HepG2 (cell line): Measurements from ENCODE around the gene FGA. TPM values are rescaled to one million over a fixed set of nuclear protein-coding genes. Genes with fewer than 3 reads are reported as not detected.

Source experiments
- DNMT1 ChIP-seq: sonication (generic); formaldehyde crosslinking; IDR thresholded peaks from 2 replicates; pipeline ENCODE4 v1.5.1; 2020; ENCODE audit warnings: mild to moderate bottlenecking, missing genetic modification reagents
- IRF2 ChIP-seq: IDR thresholded peaks from 2 replicates; pipeline ENCODE4 v1.6.1; 2018; ENCODE audit warnings: missing genetic modification reagents, missing compliant biosample characterization
- KAT7 ChIP-seq: IDR thresholded peaks from 2 replicates; pipeline ENCODE4 v1.6.1; 2018; ENCODE audit warnings: borderline replicate concordance, missing compliant biosample characterization
- MIXL1 ChIP-seq: IDR thresholded peaks from 2 replicates; pipeline ENCODE4 v1.6.1; 2016
- MTF2 ChIP-seq: sonication (generic); formaldehyde crosslinking; IDR thresholded peaks from 2 replicates; pipeline ENCODE4 v1.5.0; 2020; ENCODE audit warnings: missing genetic modification reagents, borderline replicate concordance
- PRDM4 ChIP-seq: sonication (generic); formaldehyde crosslinking; IDR thresholded peaks from 2 replicates; pipeline ENCODE4 v1.9.0; 2021; ENCODE audit warnings: missing genetic modification reagents, borderline replicate concordance
- RBFOX2 ChIP-seq: fragments of 200-400 bp; formaldehyde crosslinking; IDR thresholded peaks from 2 replicates; pipeline ENCODE4 v1.6.1; 2017; ENCODE audit warnings: low read depth, mild to moderate bottlenecking, low read length
- REPIN1 ChIP-seq: sonication (generic); formaldehyde crosslinking; IDR thresholded peaks from 2 replicates; pipeline ENCODE4 v1.8.0; 2022; ENCODE audit warnings: missing genetic modification reagents, low read depth, mild to moderate bottlenecking, borderline replicate concordance
- RFX3 ChIP-seq: IDR thresholded peaks from 2 replicates; pipeline ENCODE4 v1.6.1; 2016; ENCODE audit warnings: missing biosample characterization, missing genetic modification reagents
- RFX5 ChIP-seq: IDR thresholded peaks from 2 replicates; pipeline ENCODE4 v1.6.1; 2011; ENCODE audit warnings: low read depth, low read length, improper control_type of control experiment
- SMARCC2 ChIP-seq: fragments of 450-650 bp; IDR thresholded peaks from 2 replicates; pipeline ENCODE4 v1.6.1; 2017; ENCODE audit warnings: antibody characterized with exemption, mild to moderate bottlenecking
- TBP ChIP-seq: sonication (generic); formaldehyde crosslinking; IDR thresholded peaks from 2 replicates; pipeline ENCODE4 v1.5.0; 2020; ENCODE audit warnings: missing genetic modification reagents
- ZBTB3 ChIP-seq: sonication (generic); formaldehyde crosslinking; IDR thresholded peaks from 2 replicates; pipeline ENCODE4 v1.4.0; 2020; ENCODE audit warnings: low read depth, mild to moderate bottlenecking, moderate library complexity, missing genetic modification reagents, borderline replicate concordance
- ZBTB4 ChIP-seq: sonication (generic); formaldehyde crosslinking; IDR thresholded peaks from 2 replicates; pipeline ENCODE4 v1.4.0; 2020; ENCODE audit warnings: missing genetic modification reagents, mild to moderate bottlenecking, borderline replicate concordance
- ZNF10 ChIP-seq: sonication (generic); formaldehyde crosslinking; IDR thresholded peaks from 2 replicates; pipeline ENCODE4 v1.4.0; 2020; ENCODE audit warnings: mild to moderate bottlenecking, low read depth, missing genetic modification reagents, borderline replicate concordance
- ZNF207 ChIP-seq: fragments of 450-650 bp; IDR thresholded peaks from 2 replicates; pipeline ENCODE4 v1.6.1; 2016; ENCODE audit warnings: antibody characterized with exemption, borderline replicate concordance
- ZNF256 ChIP-seq: sonication (generic); formaldehyde crosslinking; conservative IDR thresholded peaks from 2 replicates; pipeline ENCODE4 v1.4.0; 2020; ENCODE audit warnings: missing genetic modification reagents
- ZNF274 ChIP-seq: sonication (generic); formaldehyde crosslinking; IDR thresholded peaks from 2 replicates; pipeline ENCODE4 v1.5.1; 2020; ENCODE audit warnings: mild to moderate bottlenecking, missing genetic modification reagents
- ZNF292 ChIP-seq: sonication (generic); formaldehyde crosslinking; IDR thresholded peaks from 2 replicates; pipeline ENCODE4 v1.8.1; 2022; ENCODE audit warnings: mild to moderate bottlenecking, low read depth, missing genetic modification reagents, borderline replicate concordance
- ZNF296 ChIP-seq: sonication (generic); formaldehyde crosslinking; conservative IDR thresholded peaks from 2 replicates; pipeline ENCODE4 v1.5.0; 2020; ENCODE audit warnings: mild to moderate bottlenecking, missing genetic modification reagents
- ZNF34 ChIP-seq: sonication (generic); formaldehyde crosslinking; IDR thresholded peaks from 2 replicates; pipeline ENCODE4 v1.4.0; 2020; ENCODE audit warnings: mild to moderate bottlenecking, missing genetic modification reagents, borderline replicate concordance
- ZNF343 ChIP-seq: sonication (generic); formaldehyde crosslinking; IDR thresholded peaks from 2 replicates; pipeline ENCODE4 v1.4.0; 2020; ENCODE audit warnings: mild to moderate bottlenecking, missing genetic modification reagents
- ZNF484 ChIP-seq: sonication (generic); formaldehyde crosslinking; IDR thresholded peaks from 2 replicates; pipeline ENCODE4 v1.5.1; 2020; ENCODE audit warnings: mild to moderate bottlenecking, low read depth, missing genetic modification reagents, borderline replicate concordance
- ZNF496 ChIP-seq: sonication (generic); formaldehyde crosslinking; IDR thresholded peaks from 2 replicates; pipeline ENCODE4 v1.8.1; 2023; ENCODE audit warnings: mild to moderate bottlenecking, moderate library complexity, missing genetic modification reagents; ENCODE audit not compliant: insufficient replicate concordance
- polyA plus RNA-seq, 8 experiments: library from polyadenylated mRNA; depleted of rRNA in 3 of 8; stranded (reverse) in 7 of 8; unstranded in 1 of 8; fragments of >200 nt; fragmentation: Illumina TruSeq in 4 of 8; extraction: Trizol in 4 of 8; gene quantifications; 2 replicates each; pipeline versions ENCODE4 v1.2.1 to v1.2.3, GENCODE V29; 2011 to 2016; ENCODE audit warnings: low read depth in 4 of 8, missing spikeins in 1 of 8, mixed read lengths in 1 of 8; ENCODE audit not compliant: insufficient read depth in 1 of 8
- total RNA-seq, 5 experiments: library from RNA; depleted of rRNA; stranded (reverse); fragments of >200 nt; fragmentation: Illumina TruSeq; extraction: Trizol; gene quantifications; 2 replicates each; pipeline ENCODE4 v1.2.3, GENCODE V29; 2016; ENCODE audit warnings: low read depth in 1 of 5
- TF ChIP-seq, protein P1 (sequence below): sonication (generic); formaldehyde crosslinking; IDR thresholded peaks from 2 replicates; pipeline ENCODE4 v1.8.0; 2022; ENCODE audit warnings: missing genetic modification reagents, mild to moderate bottlenecking, borderline replicate concordance

Gene FGA
- total and polyA plus RNA-seq, 2 of the 13 experiments (the other 11 are each of a cell fraction or from before 2014, with no cell fraction given): 640 to 1,523 TPM

DNA sequence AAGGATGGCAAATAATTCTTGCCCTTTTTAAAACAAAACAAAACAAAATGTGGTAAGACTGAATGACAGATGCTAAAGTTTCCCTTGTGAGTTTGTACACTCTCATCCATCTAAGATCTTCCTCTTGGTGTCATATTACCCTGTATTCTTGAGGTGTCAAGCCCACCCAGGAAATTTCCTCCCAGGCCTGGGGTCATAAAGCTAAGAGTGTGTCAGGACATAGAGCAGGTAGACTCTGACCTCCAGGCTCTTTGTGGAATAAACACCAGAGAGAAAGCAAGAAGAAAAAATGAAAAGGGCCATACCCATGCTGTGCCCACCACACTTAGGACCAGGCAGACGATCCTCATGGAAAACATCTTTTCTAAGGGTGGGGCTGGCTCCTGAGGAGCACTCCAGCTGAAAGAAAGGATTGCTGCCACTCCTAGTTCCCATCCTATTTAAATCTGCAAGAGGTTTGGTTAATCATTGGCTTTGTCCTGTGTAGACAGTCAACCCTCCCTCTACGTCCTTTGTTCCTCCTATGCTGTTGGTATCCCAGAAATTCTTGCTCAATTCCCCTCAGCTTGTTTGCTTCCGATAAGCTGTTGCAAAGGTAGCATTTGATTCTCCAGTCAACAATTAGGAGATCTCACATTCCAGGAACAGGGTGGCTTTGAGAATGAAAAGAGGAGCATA is at the start of gene FGA (continued):
- TF ChIP-seq MTF2: no peak
- no peak for TF ChIP-seq ZNF10 (CRISPR knock-in tag)
- TF ChIP-seq ZBTB4 (CRISPR knock-in tag): no peak; the same call in 1 of the 2 replicates
- TF ChIP-seq DNMT1 (CRISPR knock-in tag): no peak
- TF ChIP-seq ZNF484: no peak
- TF ChIP-seq ZNF292 (CRISPR knock-in tag): peak; percentile 46; the same call in 1 of the 2 replicates
- TF ChIP-seq, protein P1, sequence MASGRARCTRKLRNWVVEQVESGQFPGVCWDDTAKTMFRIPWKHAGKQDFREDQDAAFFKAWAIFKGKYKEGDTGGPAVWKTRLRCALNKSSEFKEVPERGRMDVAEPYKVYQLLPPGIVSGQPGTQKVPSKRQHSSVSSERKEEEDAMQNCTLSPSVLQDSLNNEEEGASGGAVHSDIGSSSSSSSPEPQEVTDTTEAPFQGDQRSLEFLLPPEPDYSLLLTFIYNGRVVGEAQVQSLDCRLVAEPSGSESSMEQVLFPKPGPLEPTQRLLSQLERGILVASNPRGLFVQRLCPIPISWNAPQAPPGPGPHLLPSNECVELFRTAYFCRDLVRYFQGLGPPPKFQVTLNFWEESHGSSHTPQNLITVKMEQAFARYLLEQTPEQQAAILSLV (CRISPR knock-in tag): peak; percentile 64; the same call in 1 of the 2 replicates
- TF ChIP-seq ZNF256 (CRISPR knock-in tag): 0 out of 2 replicates have a peak, but pooled peaks have one; percentile 60
- no peak for TF ChIP-seq SMARCC2
- no peak for TF ChIP-seq ZNF496 (CRISPR knock-in tag)
- no peak for TF ChIP-seq PRDM4 (CRISPR knock-in tag)
- no peak for TF ChIP-seq ZNF296 (CRISPR knock-in tag)
- no peak for TF ChIP-seq ZNF207
- TF ChIP-seq RBFOX2: peak; percentile 84
- peak; percentile 99 for TF ChIP-seq MIXL1
- TF ChIP-seq TBP (CRISPR knock-in tag): no peak
- no peak for TF ChIP-seq ZNF343
- TF ChIP-seq IRF2 (CRISPR knock-in tag): peak; percentile 95
- no peak for TF ChIP-seq ZBTB3 (CRISPR knock-in tag)
- no peak for TF ChIP-seq RFX3 (CRISPR knock-in tag)
- TF ChIP-seq ZNF34 (CRISPR knock-in tag): no peak
- TF ChIP-seq RFX5: no peak
- TF ChIP-seq KAT7 (CRISPR knock-in tag): peak; percentile 94
- no peak; the same call in 1 of the 2 replicates for TF ChIP-seq REPIN1 (CRISPR knock-in tag)
- no peak for TF ChIP-seq ZNF274 (CRISPR knock-in tag)
